ENCODE results near the gene ERBIN.
"Not testable (repeated sequence)": the region's sequence is repeated elsewhere in the genome, so short reads cannot be mapped to it uniquely, and the experiment has no call there.

Gene ERBIN

DNA sequence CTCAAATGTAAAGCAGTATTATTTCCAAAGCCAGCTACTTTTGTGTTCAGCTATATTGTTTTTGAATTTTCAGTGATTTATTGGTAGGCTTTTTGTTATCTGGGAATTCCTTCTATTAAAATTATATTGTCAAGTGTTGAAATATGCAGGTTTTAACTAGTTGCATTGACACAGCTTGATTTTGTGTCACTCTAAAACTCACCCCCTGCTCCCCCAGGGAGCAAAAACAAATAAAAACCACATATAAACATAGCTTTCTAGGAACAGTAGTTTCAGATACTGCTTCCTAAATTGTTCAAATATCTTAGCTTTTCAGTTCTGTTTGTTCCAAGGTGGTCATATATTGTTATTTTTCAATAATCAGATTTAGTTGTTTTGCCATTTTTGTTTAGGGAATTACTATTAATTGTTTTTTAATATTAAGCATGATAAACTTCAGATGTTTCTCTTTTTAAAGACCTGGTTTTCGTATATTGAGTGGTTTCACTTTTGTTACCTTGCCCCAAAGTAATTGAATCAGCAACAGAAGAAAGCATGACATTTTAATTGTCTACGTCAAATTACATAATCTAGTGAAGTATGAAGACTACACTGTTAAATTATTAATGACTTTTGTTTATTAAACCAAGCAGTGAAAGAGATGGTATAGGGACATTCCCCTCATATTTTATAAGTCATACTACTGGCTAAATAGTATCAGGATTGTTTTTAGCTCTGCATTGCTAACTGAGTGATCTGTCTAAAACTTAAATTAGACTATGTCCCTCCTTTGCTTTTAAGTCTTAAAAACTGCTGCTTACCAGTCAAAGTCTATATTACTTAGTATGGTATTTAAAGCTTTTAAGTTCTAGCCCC is 43.4 kb downstream of the ERBIN start:
- no peak for TF ChIP-seq EZH2 (IDR thresholded peaks at IDR 0.05; ENCODE audit: borderline replicate concordance, low read length)
- TF ChIP-seq, protein P1, sequence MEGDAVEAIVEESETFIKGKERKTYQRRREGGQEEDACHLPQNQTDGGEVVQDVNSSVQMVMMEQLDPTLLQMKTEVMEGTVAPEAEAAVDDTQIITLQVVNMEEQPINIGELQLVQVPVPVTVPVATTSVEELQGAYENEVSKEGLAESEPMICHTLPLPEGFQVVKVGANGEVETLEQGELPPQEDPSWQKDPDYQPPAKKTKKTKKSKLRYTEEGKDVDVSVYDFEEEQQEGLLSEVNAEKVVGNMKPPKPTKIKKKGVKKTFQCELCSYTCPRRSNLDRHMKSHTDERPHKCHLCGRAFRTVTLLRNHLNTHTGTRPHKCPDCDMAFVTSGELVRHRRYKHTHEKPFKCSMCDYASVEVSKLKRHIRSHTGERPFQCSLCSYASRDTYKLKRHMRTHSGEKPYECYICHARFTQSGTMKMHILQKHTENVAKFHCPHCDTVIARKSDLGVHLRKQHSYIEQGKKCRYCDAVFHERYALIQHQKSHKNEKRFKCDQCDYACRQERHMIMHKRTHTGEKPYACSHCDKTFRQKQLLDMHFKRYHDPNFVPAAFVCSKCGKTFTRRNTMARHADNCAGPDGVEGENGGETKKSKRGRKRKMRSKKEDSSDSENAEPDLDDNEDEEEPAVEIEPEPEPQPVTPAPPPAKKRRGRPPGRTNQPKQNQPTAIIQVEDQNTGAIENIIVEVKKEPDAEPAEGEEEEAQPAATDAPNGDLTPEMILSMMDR (IDR thresholded peaks at IDR 0.05; ENCODE audit: low read length): no peak
- H3F3A ChIP-seq (ENCODE audit: insufficient read depth, low read length): no peaks in the 10 kb centered on the region
- H3K79me2 ChIP-seq (ENCODE audit: insufficient read depth, low read length): peaks cover 98% of the 10 kb centered on the region
- H2AFZ ChIP-seq (ENCODE audit: low read length): no peak overlapping the region
- peaks cover 40% of the 10 kb centered on the region for H3K36me3 ChIP-seq (ENCODE audit: insufficient read depth, low read length)
- H3K4me1 ChIP-seq (ENCODE audit: insufficient read depth, low read length, severe bottlenecking): peaks cover 22% of the 10 kb centered on the region
- H3K9me2 ChIP-seq (ENCODE audit: low read depth, low read length): no peaks in the 10 kb centered on the region
- 0 out of 2 replicates have a peak, but pooled peaks cover 7% of the 10 kb centered on the region for H4K20me1 ChIP-seq (ENCODE audit: insufficient read depth, low read length)
- H3K4me2 ChIP-seq (ENCODE audit: low read length): no peak overlapping the region
- H3K27ac ChIP-seq (ENCODE audit: low read depth, low read length, poor library complexity, severe bottlenecking): no peak overlapping the region
- no peak overlapping the region for H3K4me3 ChIP-seq (ENCODE audit: low read depth, low read length, poor library complexity, severe bottlenecking)
- H3K9ac ChIP-seq (ENCODE audit: low read length): no peak overlapping the region
- H3K27me3 ChIP-seq (ENCODE audit: insufficient read depth, low read length): no peaks in the 10 kb centered on the region
- peaks cover 4% of the 10 kb centered on the region; the same call in 1 of the 2 replicates for H3K9me3 ChIP-seq (ENCODE audit: low read length)

DNA sequence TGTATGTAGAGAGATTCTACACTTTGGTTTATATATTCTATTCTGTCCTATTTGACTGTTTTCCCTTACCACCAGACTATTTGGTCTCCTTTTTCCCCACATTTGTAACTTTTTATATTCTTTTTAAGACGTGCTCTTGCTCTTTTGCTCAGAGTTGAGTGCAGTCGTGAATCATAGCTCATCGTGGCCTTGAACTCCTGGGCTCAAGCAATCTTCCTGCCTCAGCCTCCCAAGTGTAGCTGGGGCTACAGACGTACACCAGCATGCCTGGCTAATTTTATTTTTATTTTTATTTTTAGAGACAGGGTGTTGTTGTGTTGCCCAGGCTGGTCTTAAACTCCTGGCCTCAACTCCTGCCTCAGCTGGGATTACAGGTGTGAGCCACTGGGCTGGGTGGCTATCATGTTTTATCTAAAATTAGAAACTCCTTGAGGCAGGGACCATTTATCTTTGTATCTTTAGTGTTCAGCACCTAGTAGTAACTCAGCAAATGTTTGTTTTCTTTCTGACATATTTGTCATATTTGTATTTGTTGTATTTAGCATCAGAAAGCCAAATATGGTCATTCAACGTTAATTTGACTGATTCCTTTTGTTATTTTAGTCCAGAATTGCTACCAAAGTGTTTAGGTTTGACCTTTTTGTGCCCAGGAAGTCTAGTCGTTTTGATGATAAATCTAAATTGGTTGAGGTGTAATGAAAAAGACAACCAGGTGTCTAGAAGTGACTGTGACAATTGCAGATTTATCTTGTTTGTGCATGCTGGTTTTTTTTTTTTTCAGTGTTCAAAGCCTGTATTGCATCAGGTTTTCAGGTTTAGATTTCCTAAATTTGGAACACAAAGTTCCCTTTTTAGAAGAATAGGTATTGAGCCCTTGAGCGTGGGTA is 44.3 kb downstream of the ERBIN start:
- H3K79me2 ChIP-seq (ENCODE audit: insufficient read depth, low read length): peaks cover 96% of the 10 kb centered on the region
- no peak overlapping the region for H2AFZ ChIP-seq (ENCODE audit: low read length)
- H3K36me3 ChIP-seq (ENCODE audit: insufficient read depth, low read length): peaks cover 43% of the 10 kb centered on the region
- no peak overlapping the region for H3K4me3 ChIP-seq (ENCODE audit: low read depth, low read length, poor library complexity, severe bottlenecking)
- TF ChIP-seq, protein P1 (IDR thresholded peaks at IDR 0.05; ENCODE audit: low read length): no peak
- no peak for TF ChIP-seq EZH2 (IDR thresholded peaks at IDR 0.05; ENCODE audit: borderline replicate concordance, low read length)
- H3K27ac ChIP-seq (ENCODE audit: low read depth, low read length, poor library complexity, severe bottlenecking): no peak overlapping the region
- H3K4me1 ChIP-seq (ENCODE audit: insufficient read depth, low read length, severe bottlenecking): peaks cover 22% of the 10 kb centered on the region
- H3K9me2 ChIP-seq (ENCODE audit: low read depth, low read length): no peaks in the 10 kb centered on the region
- H3K4me2 ChIP-seq (ENCODE audit: low read length): no peak overlapping the region
- 0 out of 2 replicates have a peak, but pooled peaks cover 7% of the 10 kb centered on the region for H4K20me1 ChIP-seq (ENCODE audit: insufficient read depth, low read length)
- no peaks in the 10 kb centered on the region for H3K27me3 ChIP-seq (ENCODE audit: insufficient read depth, low read length)
- peaks cover 4% of the 10 kb centered on the region; the same call in 1 of the 2 replicates for H3K9me3 ChIP-seq (ENCODE audit: low read length)
- H3F3A ChIP-seq (ENCODE audit: insufficient read depth, low read length): no peaks in the 10 kb centered on the region
- no peak overlapping the region for H3K9ac ChIP-seq (ENCODE audit: low read length)

DNA sequence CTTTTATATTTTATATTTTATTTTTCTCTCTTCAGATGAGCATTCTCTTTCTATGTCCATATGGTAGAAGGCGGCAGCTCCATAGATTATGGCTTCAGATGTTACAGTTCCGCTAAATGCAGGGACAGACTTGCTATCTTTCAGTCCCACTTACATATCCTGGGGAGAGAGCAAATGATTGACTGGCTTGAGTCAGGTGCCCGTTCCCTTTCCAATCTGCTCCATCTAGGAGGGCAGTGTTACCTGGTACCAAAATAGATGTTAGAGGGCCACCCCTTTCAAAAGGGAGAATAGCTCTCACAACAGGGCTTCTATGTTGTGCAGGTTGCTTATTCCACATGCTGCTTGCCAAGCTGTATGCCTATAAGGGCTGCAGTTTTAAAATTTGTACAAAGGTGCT is 45.3 kb downstream of the ERBIN start:
- Histone ChIP-seq H4K20me1 (ENCODE audit: insufficient read depth, low read length) (0 out of 2 replicates have a peak, but pooled peaks cover 7% of the 10 kb centered on the region), H3K9ac (ENCODE audit: low read length) (no peak overlapping the region)

DNA sequence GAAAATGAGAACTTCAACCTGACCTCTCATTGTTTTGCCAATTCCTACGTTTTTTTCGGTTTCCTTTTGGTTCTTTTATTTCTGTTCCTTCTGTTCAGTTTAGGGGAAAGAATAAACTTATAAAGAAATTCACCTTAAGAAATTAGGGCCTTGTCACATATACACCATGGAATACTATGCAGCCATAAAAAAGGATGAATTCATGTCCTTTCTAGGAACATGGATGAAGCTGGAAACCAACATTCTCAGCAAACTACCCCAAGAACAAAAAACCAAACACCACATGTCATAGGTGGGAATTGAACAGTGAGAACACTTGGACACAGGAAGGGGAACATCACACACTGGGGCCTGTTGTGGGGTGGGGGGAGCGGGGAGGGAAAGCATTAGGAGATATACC is 46.5 kb downstream of the ERBIN start:
- H3K9ac ChIP-seq (ENCODE audit: low read length); H4K20me1 ChIP-seq (ENCODE audit: insufficient read depth, low read length); H3K4me3 ChIP-seq (ENCODE audit: low read depth, low read length, poor library complexity, severe bottlenecking); H2AFZ ChIP-seq (ENCODE audit: low read length); H3K9me3 ChIP-seq (ENCODE audit: low read length); H3F3A ChIP-seq (ENCODE audit: insufficient read depth, low read length); H3K27me3 ChIP-seq (ENCODE audit: insufficient read depth, low read length); H3K9me2 ChIP-seq (ENCODE audit: low read depth, low read length); H3K4me2 ChIP-seq (ENCODE audit: low read length); H3K27ac ChIP-seq (ENCODE audit: low read depth, low read length, poor library complexity, severe bottlenecking): not testable (repeated sequence)
- peaks cover 45% of the 10 kb centered on the region for H3K36me3 ChIP-seq (ENCODE audit: insufficient read depth, low read length)
- peaks cover 82% of the 10 kb centered on the region for H3K79me2 ChIP-seq (ENCODE audit: insufficient read depth, low read length)
- H3K4me1 ChIP-seq (ENCODE audit: insufficient read depth, low read length, severe bottlenecking): peaks cover 22% of the 10 kb centered on the region

More for the DNA sequence above, 45.3 kb downstream of the ERBIN start:
- Histone ChIP-seq H3K4me2 (ENCODE audit: low read length) (no peak overlapping the region), H3K4me1 (ENCODE audit: insufficient read depth, low read length, severe bottlenecking) (peaks cover 22% of the 10 kb centered on the region), H3K27me3 (ENCODE audit: insufficient read depth, low read length) (no peaks in the 10 kb centered on the region), H3K27ac (ENCODE audit: low read depth, low read length, poor library complexity, severe bottlenecking) (no peak overlapping the region), H3K4me3 (ENCODE audit: low read depth, low read length, poor library complexity, severe bottlenecking) (no peak overlapping the region), H3K36me3 (ENCODE audit: insufficient read depth, low read length) (peaks cover 43% of the 10 kb centered on the region), H3K9me3 (ENCODE audit: low read length) (peaks cover 4% of the 10 kb centered on the region; the same call in 1 of the 2 replicates), H2AFZ (ENCODE audit: low read length) (no peak overlapping the region), H3K79me2 (ENCODE audit: insufficient read depth, low read length) (peaks cover 93% of the 10 kb centered on the region), H3F3A (ENCODE audit: insufficient read depth, low read length) (no peaks in the 10 kb centered on the region), H3K9me2 (ENCODE audit: low read depth, low read length) (no peaks in the 10 kb centered on the region)
- TF ChIP-seq EZH2 (IDR thresholded peaks at IDR 0.05; ENCODE audit: borderline replicate concordance, low read length): no peak
- TF ChIP-seq, protein P1 (IDR thresholded peaks at IDR 0.05; ENCODE audit: low read length): no peak

Measured in OCI-LY1 (cell line).